H9 (cell line): ENCODE data around the gene BTBD18. TPM values are rescaled to one million over a fixed set of nuclear protein-coding genes. Genes with fewer than 3 reads are reported as not detected.

ENCODE experiments used
- DNase-seq: peaks from one replicate; pipeline ENCODE4 v3.0.0-alpha.2; 2017
- H2AFZ ChIP-seq: one replicate; pipeline ENCODE4 v1.6.1; 2013; ENCODE audit warnings: mild to moderate bottlenecking, low read length, control low read depth, moderate library complexity
- H2AK5ac ChIP-seq: 2 replicates; pipeline ENCODE4 v1.6.1; 2013; ENCODE audit warnings: low read length, control low read depth, mixed read lengths; ENCODE audit not compliant: insufficient read length
- H2BK120ac ChIP-seq: one replicate; pipeline ENCODE4 v1.6.1; 2013; ENCODE audit warnings: low read depth, mild to moderate bottlenecking, low read length, control low read depth, inconsistent platforms; ENCODE audit not compliant: poor library complexity, severe bottlenecking
- H2BK12ac ChIP-seq: 2 replicates; pipeline ENCODE4 v1.6.1; 2013; ENCODE audit warnings: low read length, control low read depth, mixed read lengths, low read depth; ENCODE audit not compliant: insufficient read length
- H2BK15ac ChIP-seq: 2 replicates; pipeline ENCODE4 v1.6.1; 2013; ENCODE audit warnings: low read depth, low read length, control low read depth
- H2BK20ac ChIP-seq: one replicate; pipeline ENCODE4 v1.6.1; 2013; ENCODE audit warnings: low read depth, mild to moderate bottlenecking, low read length, control low read depth, inconsistent platforms; ENCODE audit not compliant: poor library complexity, severe bottlenecking
- H2BK5ac ChIP-seq: 2 replicates; pipeline ENCODE4 v1.6.1; 2013; ENCODE audit warnings: low read length, control low read depth, mixed read lengths; ENCODE audit not compliant: insufficient read length
- H3K14ac ChIP-seq: 2 replicates; pipeline ENCODE4 v1.6.1; 2013; ENCODE audit warnings: low read length, control low read depth; ENCODE audit not compliant: insufficient read depth
- H3K18ac ChIP-seq: 2 replicates; pipeline ENCODE4 v1.6.1; 2013; ENCODE audit warnings: low read depth, mild to moderate bottlenecking, mixed read lengths, low read length, control low read depth; ENCODE audit not compliant: insufficient read length
- H3K23ac ChIP-seq: 2 replicates; pipeline ENCODE4 v1.6.1; 2013; ENCODE audit warnings: low read length, control low read depth, mixed read lengths, low read depth; ENCODE audit not compliant: insufficient read length
- H3K23me2 ChIP-seq: 2 replicates; pipeline ENCODE4 v1.6.1; 2013; ENCODE audit warnings: low read depth, mild to moderate bottlenecking, mixed read lengths, low read length, control low read depth; ENCODE audit not compliant: insufficient read length, poor library complexity, severe bottlenecking
- H3K27ac ChIP-seq: 2 replicates; pipeline ENCODE4 v1.5.1; 2013; ENCODE audit warnings: low read length, control low read depth, mixed read lengths, low read depth; ENCODE audit not compliant: insufficient read length
- H3K27me3 ChIP-seq: 2 replicates; pipeline ENCODE4 v1.6.1; 2013; ENCODE audit warnings: low read length, control low read depth, inconsistent platforms; ENCODE audit not compliant: insufficient read depth
- H3K4ac ChIP-seq: 2 replicates; pipeline ENCODE4 v1.6.1; 2013; ENCODE audit warnings: low read depth, mild to moderate bottlenecking, control low read depth, inconsistent platforms, low read length, moderate library complexity
- H3K4me1 ChIP-seq: 2 replicates; pipeline ENCODE4 v1.6.1; 2013; ENCODE audit warnings: low read length, control low read depth, inconsistent platforms; ENCODE audit not compliant: insufficient read depth
- H3K4me2 ChIP-seq: 2 replicates; pipeline ENCODE4 v1.6.1; 2013; ENCODE audit warnings: low read length, control low read depth, mixed read lengths; ENCODE audit not compliant: insufficient read length, insufficient read depth
- H3K56ac ChIP-seq: 2 replicates; pipeline ENCODE4 v1.6.1; 2013; ENCODE audit warnings: low read depth, mild to moderate bottlenecking, mixed read lengths, low read length, control low read depth; ENCODE audit not compliant: insufficient read length
- H3K79me1 ChIP-seq: 2 replicates; pipeline ENCODE4 v1.6.1; 2013; ENCODE audit warnings: low read depth, mild to moderate bottlenecking, moderate library complexity, low read length, control low read depth, inconsistent platforms; ENCODE audit not compliant: insufficient read depth, poor library complexity, severe bottlenecking
- H3K79me2 ChIP-seq: 2 replicates; pipeline ENCODE4 v1.6.1; 2013; ENCODE audit warnings: low read length, control low read depth, inconsistent platforms; ENCODE audit not compliant: insufficient read depth
- H3K9ac ChIP-seq: 2 replicates; pipeline ENCODE4 v1.6.1; 2013; ENCODE audit warnings: low read length, control low read depth, mixed read lengths; ENCODE audit not compliant: insufficient read length; ENCODE audit errors: extremely low read depth
- H3K9me3 ChIP-seq: one replicate; pipeline ENCODE4 v1.6.1; 2013; ENCODE audit warnings: low read depth, low read length, inconsistent platforms; ENCODE audit not compliant: control insufficient read depth
- H3T11ph ChIP-seq: one replicate; pipeline ENCODE4 v1.6.1; 2013; ENCODE audit warnings: mild to moderate bottlenecking, low read length, control low read depth, inconsistent platforms
- H4K20me1 ChIP-seq: one replicate; pipeline ENCODE4 v1.6.1; 2013; ENCODE audit not compliant: control insufficient read depth, insufficient read length, insufficient read depth
- H4K5ac ChIP-seq: 2 replicates; pipeline ENCODE4 v1.6.1; 2013; ENCODE audit warnings: low read depth, mild to moderate bottlenecking, mixed read lengths, low read length, control low read depth; ENCODE audit not compliant: insufficient read length
- H4K8ac ChIP-seq: replicated peaks from 2 replicates; pipeline ENCODE4 v1.6.1; 2013; ENCODE audit warnings: low read length, control low read depth, mixed read lengths, low read depth; ENCODE audit not compliant: insufficient read length
- H4K91ac ChIP-seq: 2 replicates; pipeline ENCODE4 v1.6.1; 2013; ENCODE audit warnings: low read depth, mild to moderate bottlenecking, moderate library complexity, mixed read lengths, low read length, control low read depth; ENCODE audit not compliant: insufficient read length
- H3K27ac Mint-ChIP-seq, 3 experiments: 2 replicates in 2 of 3; 3 replicates in 1 of 3; pipeline ENCODE4 v1.8.0; 2020 to 2021; ENCODE audit warnings: mixed read lengths in 3 of 3, mild to moderate bottlenecking in 1 of 3, moderate library complexity in 1 of 3
- H3K27me3 Mint-ChIP-seq: 2 replicates; pipeline ENCODE4 v1.8.0; 2021; ENCODE audit warnings: low read depth, mild to moderate bottlenecking, moderate library complexity, mixed read lengths
- H3K36me3 Mint-ChIP-seq, 3 experiments: 2 replicates in 2 of 3; 3 replicates in 1 of 3; pipeline ENCODE4 v1.8.0; 2020 to 2021; ENCODE audit warnings: low read depth in 3 of 3, mixed read lengths in 3 of 3; ENCODE audit not compliant: insufficient read depth in 1 of 3
- H3K4me1 Mint-ChIP-seq, 2 experiments: 2 replicates each; pipeline ENCODE4 v1.8.0; 2020; ENCODE audit warnings: mixed read lengths in 2 of 2
- H3K4me3 Mint-ChIP-seq, 2 experiments: 2 replicates in 1 of 2; 3 replicates in 1 of 2; pipeline ENCODE4 v1.8.0; 2020 to 2021; ENCODE audit warnings: mild to moderate bottlenecking in 2 of 2, mixed read lengths in 2 of 2, moderate library complexity in 1 of 2
- H3K9me3 Mint-ChIP-seq, 2 experiments: 2 replicates in 1 of 2; 3 replicates in 1 of 2; pipeline ENCODE4 v1.8.0; 2020; ENCODE audit warnings: mild to moderate bottlenecking in 2 of 2, mixed read lengths in 2 of 2, moderate library complexity in 1 of 2
- CTCF ChIP-seq: fragments of 200-600 bp; sonication (generic); conservative IDR thresholded peaks from 3 replicates; pipeline ENCODE4 v1.8.0; 2021; ENCODE audit warnings: antibody characterized with exemption, mild to moderate bottlenecking
- WGBS: extraction: QIAGEN DNeasy Blood & Tissue Kit; methylation state at CpG from one replicate; pipeline ENCODE4 v1.1.7; 2013; ENCODE audit warnings: missing lambda C conversion rate, low lambda C conversion rate, mixed read lengths; ENCODE audit not compliant: insufficient read length; ENCODE audit errors: extremely low coverage; 5-methylcytosine and 5-hydroxymethylcytosine counted together
- total RNA-seq: library from RNA; stranded (reverse); gene quantifications from 2 replicates; pipeline ENCODE4 v1.2.1, GENCODE V29; 2021

Gene BTBD18
- total RNA-seq, 1 experiment from 2014 or later, result not detected

GRCh38 chr11:57781529-57781943 is 29.9 kb upstream of the BTBD18 start:
- Histone ChIP-seq H2AFZ (no peak overlapping the region), H2BK20ac (peak overlapping the region; percentile 50), H3T11ph (peak overlapping the region; percentile 99), H4K20me1 (no peaks in the 10 kb centered on the region), H3K18ac (peak overlapping the region; percentile 97), H3K79me2 (peaks cover 22% of the 10 kb centered on the region; the same call in 1 of the 2 replicates), H2BK15ac (no peak overlapping the region), H3K14ac (peak overlapping the region; percentile 87; the same call in 1 of the 2 replicates), H2BK5ac (peak overlapping the region; percentile 84), H3K9ac (peak overlapping the region; percentile 69), H2BK120ac (peak overlapping the region; percentile 100), H3K4me1 (peaks cover 12% of the 10 kb centered on the region), H3K4me2 (peak overlapping the region; percentile 49), H3K27ac (peak overlapping the region; percentile 97), H3K23ac (no peak overlapping the region), H4K5ac (peak overlapping the region; percentile 76), H3K23me2 (no peaks in the 10 kb centered on the region), H2AK5ac (no peak overlapping the region), H3K79me1 (peaks cover 7% of the 10 kb centered on the region), H3K27me3 (no peaks in the 10 kb centered on the region), H3K56ac (no peak overlapping the region), H2BK12ac (peak overlapping the region; percentile 99), H4K91ac (peak overlapping the region; percentile 42), H3K9me3 (no peaks in the 10 kb centered on the region), H4K8ac (no peak overlapping the region), H3K4ac (peak overlapping the region; percentile 96; the same call in 1 of the 2 replicates)
- Mint-ChIP-seq H3K4me1 (peaks cover 67 to 71% of the 10 kb centered on the region in 2 experiments), H3K36me3 (peaks cover 0 to 17% (median 8%) of the 10 kb centered on the region in 3 experiments), H3K4me3 (peak overlapping the region; percentile 24 to 67), H3K27me3 (no peaks in the 10 kb centered on the region), H3K9me3 (no peaks in the 10 kb centered on the region), H3K27ac (peak overlapping the region; percentile 98 to 100 (median 100))
- peak; percentile 91 for DNase-seq
- no CpG with 5 or more reads among the region's 3 CpGs for WGBS
- TF ChIP-seq CTCF, result no peak
